Endothelial cell of umbilical vein (primary cell): ENCODE data around the gene CLCN6. TPM values are rescaled to one million over a fixed set of nuclear protein-coding genes. Genes with fewer than 3 reads are reported as not detected.

Experiments used
- BruUV-seq: library from RNA; stranded (reverse); fragments of 400-500 nt; replicated peaks from 2 replicates; lab custom pipeline; 2021; lab: Mats Ljungman, UMichigan
- CTCF ChIA-PET: fragments of 300-600, 350-600 bp; sonication (Branson Sonifier 250); formaldehyde crosslinking; loops from one replicate; lab custom pipeline; 2021; ENCODE audit warnings: antibody characterized with exemption, inconsistent platforms; lab: Charles Lee
- POLR2A ChIA-PET: fragments of 300-600, 350-600 bp; sonication (Branson Sonifier 250); formaldehyde crosslinking; loops from one replicate; lab custom pipeline; 2021; ENCODE audit warnings: antibody characterized with exemption, inconsistent platforms; lab: Charles Lee
- DNase-seq: peaks from one replicate; pipeline ENCODE4 v3.0.0-alpha.2; 2011; ENCODE audit warnings: low read depth, low spot score
- FAIRE-seq: peaks from 2 replicates; lab custom pipeline; 2011; peaks lifted over from hg19 to GRCh38; lab: Jason Lieb, UNC
- H2AFZ ChIP-seq: 2 replicates; pipeline ENCODE4 v1.6.0; 2012; ENCODE audit warnings: low read depth, low read length, control low read depth, inconsistent platforms
- H3K27ac ChIP-seq: 2 replicates; pipeline ENCODE4 v1.5.1; 2011; ENCODE audit warnings: low read depth, mild to moderate bottlenecking, control low read depth, low read length, moderate library complexity; ENCODE audit not compliant: insufficient read depth
- H3K27me3 ChIP-seq, 2 experiments: 2 replicates each; pipeline versions ENCODE4 v1.6.0 to v1.6.1; 2011; ENCODE audit warnings: low read length in 2 of 2, mixed read lengths in 1 of 2; ENCODE audit not compliant: control insufficient read depth in 2 of 2, insufficient read depth in 2 of 2
- H3K36me3 ChIP-seq, 2 experiments: 2 replicates in 1 of 2; 3 replicates in 1 of 2; pipeline ENCODE4 v1.5.1; 2011; ENCODE audit warnings: low read length in 2 of 2, mild to moderate bottlenecking in 1 of 2, moderate library complexity in 1 of 2; ENCODE audit not compliant: control insufficient read depth in 2 of 2, insufficient read depth in 2 of 2; ENCODE audit errors: extremely low read depth in 1 of 2
- H3K4me1 ChIP-seq: 3 replicates; pipeline ENCODE4 v1.5.1; 2011; ENCODE audit warnings: mild to moderate bottlenecking, low read length; ENCODE audit not compliant: control insufficient read depth, insufficient read depth; ENCODE audit errors: extremely low read depth
- H3K4me2 ChIP-seq: 2 replicates; pipeline ENCODE4 v1.6.1; 2011; ENCODE audit warnings: low read length, control low read depth, mixed read lengths; ENCODE audit not compliant: insufficient read depth
- H3K4me3 ChIP-seq, 3 experiments: fragments of 200-600 bp in 1 of 3; sonication (generic), shearing (Covaris generic) in 1 of 3; replicated peaks in 1 of 3; 2 replicates each; pipeline ENCODE4 v1.5.1; 2011 to 2016; ENCODE audit warnings: control low read depth in 3 of 3, low read length in 3 of 3, mild to moderate bottlenecking in 2 of 3, inconsistent platforms in 1 of 3, low read depth in 1 of 3, moderate library complexity in 1 of 3; ENCODE audit not compliant: insufficient read depth in 1 of 3
- H3K79me2 ChIP-seq: 2 replicates; pipeline ENCODE4 v1.6.0; 2012; ENCODE audit warnings: low read length, inconsistent platforms; ENCODE audit not compliant: control insufficient read depth, insufficient read depth
- H3K9ac ChIP-seq: replicated peaks from 2 replicates; pipeline ENCODE3; 2011; ENCODE audit warnings: low read length, control low read depth; ENCODE audit not compliant: insufficient read depth; ENCODE audit errors: extremely low read depth
- H3K9me1 ChIP-seq: replicated peaks from 3 replicates; pipeline ENCODE4 v1.6.0; 2011; ENCODE audit warnings: mild to moderate bottlenecking, low read length; ENCODE audit not compliant: control insufficient read depth, insufficient read depth; ENCODE audit errors: extremely low read depth
- H3K9me3 ChIP-seq: replicated peaks from 2 replicates; pipeline ENCODE4 v1.5.1; 2012; ENCODE audit warnings: low read length, inconsistent platforms; ENCODE audit not compliant: control insufficient read depth, insufficient read depth
- H4K20me1 ChIP-seq: replicated peaks from 2 replicates; pipeline ENCODE3; 2011; ENCODE audit warnings: mild to moderate bottlenecking, low read length; ENCODE audit not compliant: control insufficient read depth, insufficient read depth; ENCODE audit errors: extremely low read depth
- CTCF ChIP-seq, 2 donors: IDR thresholded peaks; 1 replicate in 1 of 2; 2 replicates in 1 of 2; pipeline ENCODE4 v1.5.1; 2011; ENCODE audit warnings: low read length in 2 of 2, mild to moderate bottlenecking in 2 of 2, moderate library complexity in 2 of 2, control low read depth in 1 of 2, inconsistent platforms in 1 of 2, low read depth in 1 of 2; ENCODE audit not compliant: insufficient read depth in 1 of 2; ENCODE audit errors: extremely low read depth in 1 of 2
- EZH2 ChIP-seq: IDR thresholded peaks from 2 replicates; pipeline ENCODE4 v1.6.1; 2012; ENCODE audit warnings: borderline replicate concordance, low read depth, mild to moderate bottlenecking, moderate library complexity, low read length, inconsistent platforms; ENCODE audit not compliant: severe bottlenecking
- FOS ChIP-seq: IDR thresholded peaks from 2 replicates; pipeline ENCODE4 v1.6.1; 2011; ENCODE audit warnings: mild to moderate bottlenecking, low read length, moderate library complexity, borderline replicate concordance; ENCODE audit not compliant: insufficient read depth
- GATA2 ChIP-seq: IDR thresholded peaks from 2 replicates; pipeline ENCODE4 v1.7.0; 2011; ENCODE audit warnings: low read depth, mild to moderate bottlenecking, moderate library complexity, mixed read lengths, low read length; ENCODE audit not compliant: insufficient read length, insufficient read depth
- JUN ChIP-seq: IDR thresholded peaks from 2 replicates; pipeline ENCODE4 v1.6.1; 2011; ENCODE audit warnings: borderline replicate concordance, low read depth; ENCODE audit not compliant: insufficient read length, insufficient read depth
- MAX ChIP-seq: IDR thresholded peaks from 2 replicates; pipeline ENCODE4 v1.6.1; 2011; ENCODE audit not compliant: insufficient read depth, insufficient read length
- MYC ChIP-seq: IDR thresholded peaks from one replicate; pipeline ENCODE4 v1.6.1; 2011; ENCODE audit warnings: mild to moderate bottlenecking, low read depth, low read length
- POLR2A ChIP-seq: IDR thresholded peaks from 2 replicates; pipeline ENCODE4 v1.6.1; 2012; ENCODE audit warnings: low read depth, mild to moderate bottlenecking, control low read depth, low read length
- POLR2AphosphoS5 ChIP-seq: IDR thresholded peaks from 2 replicates; pipeline ENCODE4 v1.6.1; 2012; ENCODE audit warnings: low read depth, mild to moderate bottlenecking, control low read depth, low read length, moderate library complexity; ENCODE audit not compliant: insufficient read depth
- dilution Hi-C: fragments of 300-500 bp; cut with MboI; formaldehyde crosslinking; loops from one replicate; pipeline ENCODE4 v1.15.0; 2019; ENCODE audit warnings: low sequenced_read_pairs; ENCODE audit not compliant: extremely low pct_ligation_motif_present
- intact Hi-C: fragments of 100-400 bp; cut with micrococcal nuclease; formaldehyde crosslinking; loops from one replicate; pipeline ENCODE4 v1.10.0; 2022
- polyA plus RNA-seq, 4 experiments: library from polyadenylated mRNA; depleted of rRNA in 3 of 4; stranded (reverse) in 3 of 4; unstranded in 1 of 4; fragments of >200 nt; gene quantifications; 2 replicates each; pipeline versions ENCODE4 v1.2.1 to v1.2.3, GENCODE V29; 2011 to 2012; ENCODE audit warnings: missing spikeins in 1 of 4
- total RNA-seq: library from RNA; stranded (reverse); gene quantifications from 2 replicates; pipeline ENCODE4 v1.2.3, GENCODE V29; 2021

The CLCN6 gene
- total and polyA plus RNA-seq, 2 donors (not counting 3 experiments of a cell fraction or from before 2014, with no cell fraction given) = 20.4 to 41.2 TPM

GRCh38 chr1:11764519-11764918, 41.5 kb upstream of the CLCN6 start:
- no peak overlapping the region for H3K4me2 ChIP-seq
- H3K27me3 ChIP-seq = peaks cover 0 to 6% of the 10 kb centered on the region in 2 experiments
- H3K79me2 ChIP-seq = no peaks in the 10 kb centered on the region
- H3K9me1 ChIP-seq = no peaks in the 10 kb centered on the region
- TF ChIP-seq JUN (no peak), POLR2AphosphoS5 (no peak), POLR2A (no peak), MAX (no peak), MYC (no peak), CTCF (IDR thresholded peaks at IDR 0.05; ENCODE audit: extremely low read depth in 1 of 2, insufficient read depth in 1 of 2, low read depth in 1 of 2, low read length in 2 of 2) (no peak), GATA2 (no peak), EZH2 (no peak), FOS (no peak)
- H3K4me3 ChIP-seq = no peak overlapping the region
- H3K9ac ChIP-seq = no peak overlapping the region
- FAIRE-seq (no peak), DNase-seq (no peak)
- H4K20me1 ChIP-seq = no peaks in the 10 kb centered on the region
- BruUV-seq = no TSS peak
- no peak overlapping the region for H2AFZ ChIP-seq
- no peaks in the 10 kb centered on the region for H3K36me3 ChIP-seq
- dilution Hi-C loops (no loop called here), intact Hi-C loops (no loop called here)
- CTCF ChIA-PET = no interaction called here
- peaks cover 4% of the 10 kb centered on the region for H3K4me1 ChIP-seq
- H3K27ac ChIP-seq = no peak overlapping the region
- H3K9me3 ChIP-seq = no peaks in the 10 kb centered on the region
- POLR2A ChIA-PET = no interaction called here
